ENCODE measurements around the gene NEDD4. TPM values are rescaled to one million over a fixed set of nuclear protein-coding genes. Genes with fewer than 3 reads are reported as not detected.
"Not testable (repeated sequence)": the region's sequence is repeated elsewhere in the genome, so short reads cannot be mapped to it uniquely, and the experiment has no call there.

The NEDD4 gene
- total RNA-seq, 4 donors from 2014 or later: 19.2 to 35.1 (median 23.1) TPM

GRCh38 chr15:55824857-55825613 lies 168.4 kb downstream of the NEDD4 start:
- 91% methylated on average over 4 of the region's 4 CpGs for WGBS
- peaks cover 0 to 12% (median 4%) of the 10 kb centered on the region in 4 donors for H3K36me3 ChIP-seq
- peaks cover 12 to 19% (median 15%) of the 10 kb centered on the region in 4 donors for H3K4me1 ChIP-seq
- H3K27ac ChIP-seq (replicated peaks in 1 of 4): no peak overlapping the region
- no peak for DNase-seq (ENCODE audit: extremely low spot score)
- no peaks in the 10 kb centered on the region for H3K27me3 ChIP-seq
- no peaks in the 10 kb centered on the region for H3K9me3 ChIP-seq
- H3K4me3 ChIP-seq: no peak overlapping the region
- intact Hi-C loops (cut with DNase I): no loop called here
- TF ChIP-seq POLR2AphosphoS5 (IDR thresholded peaks at IDR 0.05): no peak
- TF ChIP-seq POLR2A (IDR thresholded peaks at IDR 0.05; ENCODE audit: low read depth): no peak
- no peak for TF ChIP-seq EP300 (IDR thresholded peaks at IDR 0.05)
- TF ChIP-seq, protein P1, sequence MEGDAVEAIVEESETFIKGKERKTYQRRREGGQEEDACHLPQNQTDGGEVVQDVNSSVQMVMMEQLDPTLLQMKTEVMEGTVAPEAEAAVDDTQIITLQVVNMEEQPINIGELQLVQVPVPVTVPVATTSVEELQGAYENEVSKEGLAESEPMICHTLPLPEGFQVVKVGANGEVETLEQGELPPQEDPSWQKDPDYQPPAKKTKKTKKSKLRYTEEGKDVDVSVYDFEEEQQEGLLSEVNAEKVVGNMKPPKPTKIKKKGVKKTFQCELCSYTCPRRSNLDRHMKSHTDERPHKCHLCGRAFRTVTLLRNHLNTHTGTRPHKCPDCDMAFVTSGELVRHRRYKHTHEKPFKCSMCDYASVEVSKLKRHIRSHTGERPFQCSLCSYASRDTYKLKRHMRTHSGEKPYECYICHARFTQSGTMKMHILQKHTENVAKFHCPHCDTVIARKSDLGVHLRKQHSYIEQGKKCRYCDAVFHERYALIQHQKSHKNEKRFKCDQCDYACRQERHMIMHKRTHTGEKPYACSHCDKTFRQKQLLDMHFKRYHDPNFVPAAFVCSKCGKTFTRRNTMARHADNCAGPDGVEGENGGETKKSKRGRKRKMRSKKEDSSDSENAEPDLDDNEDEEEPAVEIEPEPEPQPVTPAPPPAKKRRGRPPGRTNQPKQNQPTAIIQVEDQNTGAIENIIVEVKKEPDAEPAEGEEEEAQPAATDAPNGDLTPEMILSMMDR (IDR thresholded peaks at IDR 0.05): no peak

GRCh38 chr15:55823699-55824340 lies 169.6 kb downstream of the NEDD4 start:
- H3K4me1 ChIP-seq: peaks cover 12 to 19% (median 15%) of the 10 kb centered on the region in 4 donors
- intact Hi-C loops (cut with DNase I): no loop called here
- WGBS: 22% methylated on average over 3 of the region's 3 CpGs
- H3K27me3 ChIP-seq: no peaks in the 10 kb centered on the region
- H3K27ac ChIP-seq (replicated peaks in 1 of 4): peak overlapping the region in 1 of 4 donors; percentile 1
- no peak overlapping the region for H3K4me3 ChIP-seq
- H3K9me3 ChIP-seq: no peaks in the 10 kb centered on the region
- H3K36me3 ChIP-seq: peaks cover 0 to 4% (median 0%) of the 10 kb centered on the region in 4 donors
- no peak for DNase-seq (ENCODE audit: extremely low spot score)
- TF ChIP-seq, protein P1 (IDR thresholded peaks at IDR 0.05): no peak
- TF ChIP-seq POLR2A (IDR thresholded peaks at IDR 0.05; ENCODE audit: low read depth): no peak
- no peak for TF ChIP-seq EP300 (IDR thresholded peaks at IDR 0.05)
- TF ChIP-seq POLR2AphosphoS5 (IDR thresholded peaks at IDR 0.05): no peak

GRCh38 chr15:55823191-55823670 lies 170.2 kb downstream of the NEDD4 start:
- peak overlapping the region in 2 of 4 donors; percentile 1 to 5 for H3K27ac ChIP-seq (replicated peaks in 1 of 4)
- H3K36me3 ChIP-seq: peaks cover 0 to under 1% (median 0%) of the 10 kb centered on the region in 4 donors
- H3K4me3 ChIP-seq: no peak overlapping the region
- TF ChIP-seq EP300 (IDR thresholded peaks at IDR 0.05): no peak
- no peak for TF ChIP-seq POLR2A (IDR thresholded peaks at IDR 0.05; ENCODE audit: low read depth)
- TF ChIP-seq POLR2AphosphoS5 (IDR thresholded peaks at IDR 0.05): no peak
- TF ChIP-seq, protein P1 (IDR thresholded peaks at IDR 0.05): no peak
- DNase-seq (ENCODE audit: extremely low spot score): no peak
- H3K27me3 ChIP-seq: no peaks in the 10 kb centered on the region
- intact Hi-C loops (cut with DNase I): no loop called here
- H3K4me1 ChIP-seq: peaks cover 12 to 19% (median 15%) of the 10 kb centered on the region in 4 donors
- 13% methylated on average over 2 of the region's 3 CpGs for WGBS
- H3K9me3 ChIP-seq: no peaks in the 10 kb centered on the region

DNA sequence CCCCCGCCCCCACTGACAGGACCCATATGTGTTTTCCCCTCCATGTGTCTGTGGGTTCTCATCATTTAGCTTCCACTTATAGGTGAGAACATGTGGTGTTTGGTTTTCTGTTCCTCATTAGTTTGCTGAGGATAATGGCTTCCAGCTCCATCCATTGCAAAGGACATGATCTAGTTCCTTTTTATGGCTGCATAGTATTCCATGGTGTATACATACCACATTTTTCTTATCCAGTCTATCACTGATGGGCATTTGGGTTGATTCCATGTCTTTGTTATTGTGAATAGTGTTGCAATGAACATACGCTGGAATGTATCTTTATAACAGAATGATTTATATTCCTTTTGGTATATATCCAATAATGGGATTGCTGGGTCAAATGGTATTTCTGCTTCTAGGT lies 171.7 kb downstream of the NEDD4 start:
- H3K4me1 ChIP-seq: peaks cover 12 to 19% (median 15%) of the 10 kb centered on the region in 4 donors
- intact Hi-C loops (cut with DNase I); H3K4me3 ChIP-seq; H3K27ac ChIP-seq (replicated peaks in 1 of 4); H3K27me3 ChIP-seq; H3K36me3 ChIP-seq; H3K9me3 ChIP-seq; DNase-seq (ENCODE audit: extremely low spot score): not testable (repeated sequence)
- WGBS: 88% methylated on average over 2 of the region's 2 CpGs

DNA sequence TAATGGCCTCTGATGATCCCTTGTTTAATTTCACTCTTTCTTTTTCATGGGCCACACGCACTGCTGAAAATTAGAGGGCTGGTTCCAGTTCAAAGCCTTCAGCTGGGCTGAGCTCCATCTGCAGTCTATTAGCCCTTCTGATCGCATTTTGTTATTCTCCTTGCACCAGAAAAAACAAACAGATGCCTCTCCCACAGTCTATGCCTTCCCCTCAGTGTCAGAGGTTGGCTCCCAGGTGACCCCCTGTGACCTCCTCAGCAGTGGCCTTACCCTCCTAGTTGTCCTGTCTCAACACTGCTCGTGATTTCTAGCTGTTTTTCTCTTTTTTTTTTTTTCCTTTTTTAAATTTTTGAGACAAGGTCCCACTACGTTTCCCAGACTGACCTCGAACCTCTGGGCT lies 173.4 kb downstream of the NEDD4 start:
- Histone ChIP-seq H3K9me3 (no peaks in the 10 kb centered on the region), H3K27me3 (no peaks in the 10 kb centered on the region), H3K4me3 (no peak overlapping the region), H3K36me3 (no peaks in the 10 kb centered on the region), H3K27ac (replicated peaks in 1 of 4) (no peak overlapping the region), H3K4me1 (peaks cover 12 to 19% (median 15%) of the 10 kb centered on the region in 4 donors)
- 78% methylated on average over 5 of the region's 5 CpGs for whole genome bisulfite sequencing
- intact Hi-C loops (cut with DNase I): no loop called here
- TF ChIP-seq EP300 (IDR thresholded peaks at IDR 0.05): no peak
- TF ChIP-seq, protein P1 (IDR thresholded peaks at IDR 0.05): no peak
- no peak for TF ChIP-seq POLR2A (IDR thresholded peaks at IDR 0.05; ENCODE audit: low read depth)
- no peak for TF ChIP-seq POLR2AphosphoS5 (IDR thresholded peaks at IDR 0.05)
- DNase-seq (ENCODE audit: extremely low spot score): no peak

All from esophagus muscularis mucosa (tissue), 4 donors.